CD4-positive, alpha-beta memory T cell (primary cell): ENCODE results near the gene OPALIN. TPM values are rescaled to one million over a fixed set of nuclear protein-coding genes. Genes with fewer than 3 reads are reported as not detected.
A peak's percentile ranks its signal among the peaks of the same experiment; 100 is the strongest.

Source experiments
- CTCF ChIA-PET: fragments of 350-600 bp; sonication (Branson Sonifier 250); formaldehyde crosslinking; loops from one replicate; lab custom pipeline; 2021; ENCODE audit warnings: inconsistent platforms; ENCODE audit not compliant: partially characterized antibody; lab: Charles Lee
- POLR2A ChIA-PET: fragments of 350-600 bp; sonication (Branson Sonifier 250); formaldehyde crosslinking; loops from one replicate; lab custom pipeline; 2021; ENCODE audit not compliant: partially characterized antibody; lab: Charles Lee
- DNase-seq, 5 donors: peaks; one replicate each; pipeline versions ENCODE4 v3.0.0 to v3.0.0-alpha.2; 2020 to 2022; ENCODE audit warnings: mixed read lengths in 1 of 5
- H3K27ac ChIP-seq: one replicate; pipeline ENCODE4 v1.7.0; 2013; ENCODE audit warnings: low read depth, low read length
- H3K27me3 ChIP-seq: 2 replicates; pipeline ENCODE4 v1.7.0; 2013; ENCODE audit warnings: mild to moderate bottlenecking, low read length, moderate library complexity; ENCODE audit not compliant: insufficient read depth
- H3K36me3 ChIP-seq: 2 replicates; pipeline ENCODE4 v1.7.0; 2013; ENCODE audit warnings: mild to moderate bottlenecking, low read length, moderate library complexity; ENCODE audit not compliant: insufficient read depth
- H3K4me1 ChIP-seq: 2 replicates; pipeline ENCODE4 v1.7.0; 2013; ENCODE audit warnings: mild to moderate bottlenecking, low read length, moderate library complexity; ENCODE audit not compliant: insufficient read depth
- H3K4me3 ChIP-seq, 2 donors: one replicate each; pipeline ENCODE4 v1.7.0; 2013; ENCODE audit warnings: low read length in 2 of 2, mild to moderate bottlenecking in 1 of 2
- H3K9me3 ChIP-seq, 2 donors: one replicate each; pipeline ENCODE4 v1.7.0; 2013; ENCODE audit warnings: low read length in 2 of 2, control low read depth in 1 of 2; ENCODE audit not compliant: control insufficient read depth in 1 of 2
- H3K27ac Mint-ChIP-seq, 7 donors: one replicate each; pipeline ENCODE4 v1.8.0; 2020 to 2021; ENCODE audit warnings: mixed read lengths in 7 of 7, mild to moderate bottlenecking in 6 of 7, inconsistent platforms in 3 of 7, moderate library complexity in 3 of 7
- H3K27me3 Mint-ChIP-seq, 2 donors: one replicate each; pipeline ENCODE4 v1.8.0; 2020 to 2021; ENCODE audit warnings: mixed read lengths in 2 of 2
- H3K36me3 Mint-ChIP-seq, 2 donors: one replicate each; pipeline ENCODE4 v1.8.0; 2020 to 2021; ENCODE audit warnings: mixed read lengths in 2 of 2, inconsistent platforms in 1 of 2, mild to moderate bottlenecking in 1 of 2
- H3K4me1 Mint-ChIP-seq, 4 donors: one replicate each; pipeline ENCODE4 v1.8.0; 2020 to 2021; ENCODE audit warnings: mixed read lengths in 4 of 4, mild to moderate bottlenecking in 1 of 4
- H3K4me3 Mint-ChIP-seq, 8 donors: one replicate each; pipeline ENCODE4 v1.8.0; 2020 to 2021; ENCODE audit warnings: mixed read lengths in 8 of 8, mild to moderate bottlenecking in 7 of 8, moderate library complexity in 6 of 8, inconsistent platforms in 3 of 8
- H3K9me3 Mint-ChIP-seq, 8 donors: one replicate each; pipeline ENCODE4 v1.8.0; 2020 to 2021; ENCODE audit warnings: mixed read lengths in 8 of 8, mild to moderate bottlenecking in 5 of 8, inconsistent platforms in 3 of 8, moderate library complexity in 1 of 8
- intact Hi-C: fragments of 100-400 bp; cut with micrococcal nuclease; formaldehyde crosslinking; loops from one replicate; pipeline ENCODE4 v1.15.1; 2023
- polyA plus RNA-seq, 2 donors: library from polyadenylated mRNA; unstranded; fragments of 300-500 nt; fragmentation: Illumina TruSeq; gene quantifications; one replicate each; pipeline ENCODE4 v1.2.3, GENCODE V29; 2021
- total RNA-seq, 2 experiments: library from RNA; stranded (reverse); gene quantifications; one replicate each; pipeline ENCODE4 v1.2.3, GENCODE V29; 2021

The OPALIN gene
- total and polyA plus RNA-seq, 4 experiments from 2014 or later = not detected

GRCh38 chr10:96339383-96339782, 19.4 kb downstream of the OPALIN start:
- CTCF ChIA-PET = interaction anchor here (0.5 to 8.4 kb wide), 7 partner anchors 10 to 1283 kb away, joined by 3 to 67 read pairs (median 4); no protein-coding TSS in a partner anchor
- Mint-ChIP-seq H3K27me3 (peaks cover 4 to 28% of the 10 kb centered on the region in 2 donors), H3K36me3 (no peaks in the 10 kb centered on the region), H3K4me1 (peaks cover 0 to 3% (median under 1%) of the 10 kb centered on the region in 4 donors), H3K27ac (no peak overlapping the region), H3K4me3 (no peak overlapping the region), H3K9me3 (no peaks in the 10 kb centered on the region)
- no peaks in the 10 kb centered on the region for H3K36me3 ChIP-seq
- no peak overlapping the region for H3K27ac ChIP-seq
- DNase-seq = no peak
- H3K27me3 ChIP-seq = peaks cover 9% of the 10 kb centered on the region
- no peaks in the 10 kb centered on the region for H3K9me3 ChIP-seq
- POLR2A ChIA-PET = no interaction called here
- intact Hi-C loops = no loop called here
- no peak overlapping the region for H3K4me3 ChIP-seq
- no peaks in the 10 kb centered on the region for H3K4me1 ChIP-seq

GRCh38 chr10:96338279-96338925, 20.4 kb downstream of the OPALIN start:
- POLR2A ChIA-PET = no interaction called here
- no peaks in the 10 kb centered on the region for H3K36me3 ChIP-seq
- H3K4me3 ChIP-seq = no peak overlapping the region
- Mint-ChIP-seq H3K4me1 (peaks cover 4 to 6% (median 5%) of the 10 kb centered on the region in 4 donors), H3K9me3 (no peaks in the 10 kb centered on the region), H3K27me3 (peaks cover 11 to 24% of the 10 kb centered on the region in 2 donors), H3K4me3 (no peak overlapping the region), H3K36me3 (no peaks in the 10 kb centered on the region), H3K27ac (no peak overlapping the region)
- CTCF ChIA-PET = interaction anchor here (1.0 to 8.4 kb wide), 7 partner anchors 10 to 645 kb away, joined by 3 to 67 read pairs (median 7); partner anchors contain the start of gene TCTN3
- H3K27ac ChIP-seq = no peak overlapping the region
- DNase-seq = no peak
- H3K9me3 ChIP-seq = no peaks in the 10 kb centered on the region
- H3K27me3 ChIP-seq = peaks cover 9% of the 10 kb centered on the region
- intact Hi-C loops = no loop called here
- H3K4me1 ChIP-seq = peaks cover 4% of the 10 kb centered on the region

- POLR2A ChIA-PET = no interaction called here
- intact Hi-C loops = no loop called here
Measured at GRCh38 chr10:96337106-96337505, 21.7 kb downstream of the OPALIN start.

GRCh38 chr10:96334616-96335526, 23.9 kb downstream of the OPALIN start:
- no peaks in the 10 kb centered on the region for H3K9me3 Mint-ChIP-seq
- no peak overlapping the region for H3K27ac ChIP-seq
- DNase-seq = peak in 1 of 5 donors; percentile 16
- no peaks in the 10 kb centered on the region for H3K36me3 Mint-ChIP-seq
- H3K9me3 ChIP-seq = no peaks in the 10 kb centered on the region
- no peak overlapping the region for H3K4me3 Mint-ChIP-seq
- CTCF ChIA-PET = interaction anchor here (0.7 to 8.4 kb wide), 12 partner anchors 9 to 326 kb away, joined by 3 to 67 read pairs (median 4); no protein-coding TSS in a partner anchor
- intact Hi-C loops = no loop called here
- H3K4me1 ChIP-seq = peaks cover 14% of the 10 kb centered on the region
- no peak overlapping the region for H3K4me3 ChIP-seq
- H3K4me1 Mint-ChIP-seq = peaks cover 13 to 18% (median 13%) of the 10 kb centered on the region in 4 donors
- no peaks in the 10 kb centered on the region for H3K36me3 ChIP-seq
- H3K27ac Mint-ChIP-seq = no peak overlapping the region
- H3K27me3 Mint-ChIP-seq = peaks cover 8 to 35% of the 10 kb centered on the region in 2 donors
- POLR2A ChIA-PET = no interaction called here
- H3K27me3 ChIP-seq = peaks cover 9% of the 10 kb centered on the region

More at GRCh38 chr10:96337106-96337505, 21.7 kb downstream of the OPALIN start:
- Histone ChIP-seq H3K4me3 (no peak overlapping the region), H3K9me3 (no peaks in the 10 kb centered on the region), H3K27me3 (peaks cover 9% of the 10 kb centered on the region), H3K27ac (no peak overlapping the region), H3K36me3 (no peaks in the 10 kb centered on the region), H3K4me1 (peaks cover 14% of the 10 kb centered on the region)
- Mint-ChIP-seq H3K4me3 (no peak overlapping the region), H3K4me1 (peaks cover 13 to 17% (median 13%) of the 10 kb centered on the region in 4 donors), H3K27me3 (peaks cover 8 to 26% of the 10 kb centered on the region in 2 donors), H3K9me3 (no peaks in the 10 kb centered on the region), H3K36me3 (no peaks in the 10 kb centered on the region), H3K27ac (peak overlapping the region in 1 of 7 donors; percentile 21)
- no peak for DNase-seq
- CTCF ChIA-PET = interaction anchor here (1.3 to 8.4 kb wide), 4 partner anchors 11 to 643 kb away, joined by 3 to 67 read pairs (median 8); partner anchors contain the start of gene TCTN3

- Mint-ChIP-seq H3K4me1 (peaks cover 13 to 18% (median 13%) of the 10 kb centered on the region in 4 donors), H3K36me3 (no peaks in the 10 kb centered on the region), H3K9me3 (no peaks in the 10 kb centered on the region), H3K27me3 (peaks cover 11 to 41% of the 10 kb centered on the region in 2 donors), H3K4me3 (peak overlapping the region in 5 of 8 donors; percentile 0 to 59 (median 18)), H3K27ac (peak overlapping the region in 1 of 7 donors; percentile 19)
- peaks cover 14% of the 10 kb centered on the region for H3K4me1 ChIP-seq
- POLR2A ChIA-PET = no interaction called here
- peaks cover 9% of the 10 kb centered on the region for H3K27me3 ChIP-seq
- H3K27ac ChIP-seq = no peak overlapping the region
- CTCF ChIA-PET = interaction anchor here (2.1 to 8.4 kb wide), 2 partner anchors 10 to 315 kb away, joined by 6 to 67 read pairs; no protein-coding TSS in a partner anchor
- H3K4me3 ChIP-seq = no peak overlapping the region
- no peaks in the 10 kb centered on the region for H3K36me3 ChIP-seq
- DNase-seq = peak in 4 of 5 donors; percentile 22 to 49 (median 40)
- intact Hi-C loops = no loop called here
- no peaks in the 10 kb centered on the region for H3K9me3 ChIP-seq
Measured at GRCh38 chr10:96333101-96333500, 25.7 kb downstream of the OPALIN start.

GRCh38 chr10:96327462-96327861, 31.3 kb downstream of the OPALIN start:
- POLR2A ChIA-PET = no interaction called here
- H3K27me3 Mint-ChIP-seq = peaks cover 11 to 34% of the 10 kb centered on the region in 2 donors

More at GRCh38 chr10:96327462-96327861, 31.3 kb downstream of the OPALIN start:
- CTCF ChIA-PET = no interaction called here
- Mint-ChIP-seq H3K4me3 (no peak overlapping the region), H3K27ac (no peak overlapping the region), H3K9me3 (no peaks in the 10 kb centered on the region), H3K4me1 (peaks cover 0 to 5% (median 1%) of the 10 kb centered on the region in 4 donors), H3K36me3 (no peaks in the 10 kb centered on the region)
- intact Hi-C loops = no loop called here
- Histone ChIP-seq H3K9me3 (no peaks in the 10 kb centered on the region), H3K4me3 (no peak overlapping the region), H3K4me1 (peaks cover 1% of the 10 kb centered on the region), H3K36me3 (no peaks in the 10 kb centered on the region), H3K27ac (no peak overlapping the region), H3K27me3 (no peaks in the 10 kb centered on the region)
- no peak for DNase-seq
